GM19324 (cell line): ENCODE measurements around the gene AKAP12.

Experiments used
- ATAC-seq: cut with Tn5 transposase; IDR thresholded peaks from one replicate; pipeline ENCODE4 v1.9.1; 2021; ENCODE audit warnings: mild to moderate bottlenecking, moderate library complexity; ENCODE audit not compliant: unreplicated experiment, low FRiP score

The AKAP12 gene

GRCh38 chr6:151279891-151280290 is 40.1 kb downstream of the AKAP12 start:
- ATAC-seq, result no peak

GRCh38 chr6:151280859-151281258 is 41.1 kb downstream of the AKAP12 start:
- no peak for ATAC-seq

- no peak for ATAC-seq
Measured at GRCh38 chr6:151284012-151284411, 44.2 kb downstream of the AKAP12 start.

GRCh38 chr6:151284548-151285017 is 44.8 kb downstream of the AKAP12 start:
- peak; percentile 49 for ATAC-seq

- ATAC-seq, result no peak
Measured at GRCh38 chr6:151285122-151285521, 45.4 kb downstream of the AKAP12 start.

GRCh38 chr6:151286214-151286613 is 46.4 kb downstream of the AKAP12 start:
- ATAC-seq, result no peak

GRCh38 chr6:151288712-151289398 is 49.1 kb downstream of the AKAP12 start:
- ATAC-seq, result no peak

GRCh38 chr6:151289399-151290007 is 49.7 kb downstream of the AKAP12 start:
- no peak for ATAC-seq

GRCh38 chr6:151290877-151291721 is 51.3 kb downstream of the AKAP12 start:
- ATAC-seq, result no peak

GRCh38 chr6:151291722-151292059 is 51.9 kb downstream of the AKAP12 start:
- no peak for ATAC-seq

- ATAC-seq, result no peak
Measured at GRCh38 chr6:151292974-151293687, 53.4 kb downstream of the AKAP12 start.

- no peak for ATAC-seq
Measured at GRCh38 chr6:151293688-151294016, 53.9 kb downstream of the AKAP12 start.

- ATAC-seq, result no peak
Measured at GRCh38 chr6:151294561-151295101, 54.9 kb downstream of the AKAP12 start.

GRCh38 chr6:151297886-151298285 is 58.1 kb downstream of the AKAP12 start:
- no peak for ATAC-seq

GRCh38 chr6:151299011-151299410 is 59.2 kb downstream of the AKAP12 start:
- no peak for ATAC-seq

GRCh38 chr6:151300267-151300991 is 60.7 kb downstream of the AKAP12 start:
- no peak for ATAC-seq

GRCh38 chr6:151301547-151301946 is 61.8 kb downstream of the AKAP12 start:
- no peak for ATAC-seq

- ATAC-seq, result no peak
Measured at GRCh38 chr6:151303231-151303630, 63.5 kb downstream of the AKAP12 start.

GRCh38 chr6:151306269-151306783 is 66.6 kb downstream of the AKAP12 start:
- ATAC-seq, result no peak

- no peak for ATAC-seq
Measured at GRCh38 chr6:151307501-151307900, 67.7 kb downstream of the AKAP12 start.
